Fibroblast of mammary gland (primary cell): ENCODE results near the gene ADAMTS13.
A peak's percentile ranks its signal among the peaks of the same experiment; 100 is the strongest.

ENCODE experiments used
- DNase-seq: peaks from one replicate; pipeline ENCODE4 v3.0.0-alpha.2; 2010; ENCODE audit warnings: low read depth
- H3K4me3 ChIP-seq: 2 replicates; pipeline ENCODE4 v1.5.1; 2011; ENCODE audit warnings: low read depth, mild to moderate bottlenecking, low read length, moderate library complexity; ENCODE audit not compliant: control insufficient read depth
- TF ChIP-seq, protein P1 (sequence below): conservative IDR thresholded peaks from 2 replicates; pipeline ENCODE4 v1.5.1; 2011; ENCODE audit warnings: low read depth, low read length, inconsistent platforms; ENCODE audit not compliant: control insufficient read depth, insufficient read depth

Gene ADAMTS13

GRCh38 chr9:133402689-133403088 lies 19.5 kb upstream of the ADAMTS13 start:
- DNase-seq: no peak
- H3K4me3 ChIP-seq: no peak overlapping the region
- TF ChIP-seq, protein P1, sequence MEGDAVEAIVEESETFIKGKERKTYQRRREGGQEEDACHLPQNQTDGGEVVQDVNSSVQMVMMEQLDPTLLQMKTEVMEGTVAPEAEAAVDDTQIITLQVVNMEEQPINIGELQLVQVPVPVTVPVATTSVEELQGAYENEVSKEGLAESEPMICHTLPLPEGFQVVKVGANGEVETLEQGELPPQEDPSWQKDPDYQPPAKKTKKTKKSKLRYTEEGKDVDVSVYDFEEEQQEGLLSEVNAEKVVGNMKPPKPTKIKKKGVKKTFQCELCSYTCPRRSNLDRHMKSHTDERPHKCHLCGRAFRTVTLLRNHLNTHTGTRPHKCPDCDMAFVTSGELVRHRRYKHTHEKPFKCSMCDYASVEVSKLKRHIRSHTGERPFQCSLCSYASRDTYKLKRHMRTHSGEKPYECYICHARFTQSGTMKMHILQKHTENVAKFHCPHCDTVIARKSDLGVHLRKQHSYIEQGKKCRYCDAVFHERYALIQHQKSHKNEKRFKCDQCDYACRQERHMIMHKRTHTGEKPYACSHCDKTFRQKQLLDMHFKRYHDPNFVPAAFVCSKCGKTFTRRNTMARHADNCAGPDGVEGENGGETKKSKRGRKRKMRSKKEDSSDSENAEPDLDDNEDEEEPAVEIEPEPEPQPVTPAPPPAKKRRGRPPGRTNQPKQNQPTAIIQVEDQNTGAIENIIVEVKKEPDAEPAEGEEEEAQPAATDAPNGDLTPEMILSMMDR: no peak

- no peak overlapping the region for H3K4me3 ChIP-seq
- TF ChIP-seq, protein P1: peak; percentile 52
- DNase-seq: peak; percentile 22
Observed at GRCh38 chr9:133403766-133404453, 18.3 kb upstream of the ADAMTS13 start.

DNA sequence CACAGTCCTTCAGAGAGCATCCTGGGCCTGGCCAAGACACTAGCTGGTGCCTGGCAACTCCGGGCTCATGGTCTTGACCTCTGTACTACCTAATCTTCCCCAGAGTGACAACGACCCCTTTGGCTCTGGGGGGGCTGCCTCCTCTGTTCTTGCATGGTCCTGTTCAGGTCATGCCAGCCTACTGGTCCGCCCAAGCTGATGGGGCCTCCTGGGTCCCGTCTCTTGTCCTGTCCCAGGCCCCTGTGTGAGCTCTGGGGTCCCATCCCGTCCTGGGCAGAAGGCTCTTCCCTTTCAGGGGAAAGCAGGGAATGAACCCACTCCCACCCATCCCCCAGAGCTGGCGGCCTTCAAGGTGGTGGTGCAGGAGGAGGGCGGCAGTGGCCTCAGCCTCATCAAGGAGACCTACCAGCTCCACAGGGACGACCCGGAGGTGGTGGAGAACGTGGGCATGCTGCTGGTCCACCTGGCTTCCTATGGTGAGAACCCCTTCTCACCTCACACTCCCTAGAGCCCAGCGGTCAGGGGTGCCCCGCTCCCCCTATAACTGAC lies 17.6 kb upstream of the ADAMTS13 start:
- no peak for DNase-seq
- TF ChIP-seq, protein P1: no peak
- H3K4me3 ChIP-seq: no peak overlapping the region

GRCh38 chr9:133405508-133406438 lies 16.4 kb upstream of the ADAMTS13 start:
- peak; percentile 90 for DNase-seq
- no peak overlapping the region for H3K4me3 ChIP-seq
- TF ChIP-seq, protein P1: no peak

GRCh38 chr9:133406480-133407307 lies 15.5 kb upstream of the ADAMTS13 start:
- no peak overlapping the region for H3K4me3 ChIP-seq
- peak; percentile 75 for DNase-seq
- TF ChIP-seq, protein P1: peak; percentile 86

- TF ChIP-seq, protein P1: no peak
- H3K4me3 ChIP-seq: no peak overlapping the region
- no peak for DNase-seq
Observed at GRCh38 chr9:133408042-133408441, 14.1 kb upstream of the ADAMTS13 start.
